ENCODE data around the gene LPAR3. TPM values are rescaled to one million over a fixed set of nuclear protein-coding genes. Genes with fewer than 3 reads are reported as not detected.

The LPAR3 gene
- total RNA-seq, 1 experiment from 2014 or later = 4.6 TPM

GRCh38 chr1:84797603-84798002 is 95.4 kb downstream of the LPAR3 start:
- Histone ChIP-seq H3K36me3 (no peaks in the 10 kb centered on the region), H3K4me1 (no peaks in the 10 kb centered on the region), H3K4me3 (no peak overlapping the region), H3K27ac (no peak overlapping the region), H3K9me3 (replicated peaks) (no peaks in the 10 kb centered on the region), H3K27me3 (no peaks in the 10 kb centered on the region)
- no peak for DNase-seq

GRCh38 chr1:84795966-84796600 is 96.9 kb downstream of the LPAR3 start:
- Histone ChIP-seq H3K36me3 (no peaks in the 10 kb centered on the region), H3K27ac (no peak overlapping the region), H3K9me3 (replicated peaks) (no peaks in the 10 kb centered on the region), H3K27me3 (no peaks in the 10 kb centered on the region), H3K4me3 (no peak overlapping the region), H3K4me1 (no peaks in the 10 kb centered on the region)
- DNase-seq = no peak

GRCh38 chr1:84795213-84795612 is 97.8 kb downstream of the LPAR3 start:
- no peaks in the 10 kb centered on the region for H3K36me3 ChIP-seq
- H3K4me3 ChIP-seq = no peak overlapping the region
- no peak overlapping the region for H3K27ac ChIP-seq
- no peaks in the 10 kb centered on the region for H3K4me1 ChIP-seq
- H3K27me3 ChIP-seq = no peaks in the 10 kb centered on the region
- DNase-seq = no peak
- H3K9me3 ChIP-seq (replicated peaks) = no peaks in the 10 kb centered on the region

- Histone ChIP-seq H3K9me3 (replicated peaks) (no peaks in the 10 kb centered on the region), H3K27ac (no peak overlapping the region)
Measured at GRCh38 chr1:84792421-84792820, 100.6 kb downstream of the LPAR3 start.

GRCh38 chr1:84789014-84789413 is 104.0 kb downstream of the LPAR3 start:
- no peaks in the 10 kb centered on the region for H3K9me3 ChIP-seq (replicated peaks)
- H3K36me3 ChIP-seq = no peaks in the 10 kb centered on the region
- H3K27me3 ChIP-seq = no peaks in the 10 kb centered on the region
- no peak overlapping the region for H3K27ac ChIP-seq
- H3K4me3 ChIP-seq = no peak overlapping the region
- no peak for DNase-seq
- no peaks in the 10 kb centered on the region for H3K4me1 ChIP-seq

More at GRCh38 chr1:84792421-84792820, 100.6 kb downstream of the LPAR3 start:
- Histone ChIP-seq H3K4me1 (no peaks in the 10 kb centered on the region), H3K36me3 (no peaks in the 10 kb centered on the region), H3K4me3 (no peak overlapping the region), H3K27me3 (no peaks in the 10 kb centered on the region)
- no peak for DNase-seq

- Histone ChIP-seq H3K36me3 (no peaks in the 10 kb centered on the region), H3K27ac (no peak overlapping the region), H3K4me3 (no peak overlapping the region), H3K4me1 (no peaks in the 10 kb centered on the region), H3K9me3 (replicated peaks) (no peaks in the 10 kb centered on the region), H3K27me3 (no peaks in the 10 kb centered on the region)
- DNase-seq = no peak
Measured at GRCh38 chr1:84785271-84786036, 107.6 kb downstream of the LPAR3 start.

- Histone ChIP-seq H3K4me3 (no peak overlapping the region), H3K9me3 (replicated peaks) (no peaks in the 10 kb centered on the region), H3K27ac (no peak overlapping the region), H3K36me3 (no peaks in the 10 kb centered on the region), H3K4me1 (no peaks in the 10 kb centered on the region), H3K27me3 (no peaks in the 10 kb centered on the region)
- DNase-seq = no peak
Measured at GRCh38 chr1:84782881-84783280, 110.1 kb downstream of the LPAR3 start.

- Histone ChIP-seq H3K4me3 (no peak overlapping the region), H3K9me3 (replicated peaks) (no peaks in the 10 kb centered on the region), H3K4me1 (no peaks in the 10 kb centered on the region), H3K27me3 (no peaks in the 10 kb centered on the region), H3K27ac (no peak overlapping the region), H3K36me3 (no peaks in the 10 kb centered on the region)
- DNase-seq = peak; percentile 38 to 54
Measured at GRCh38 chr1:84781946-84782771, 110.8 kb downstream of the LPAR3 start.

GRCh38 chr1:84780000-84780716 is 112.8 kb downstream of the LPAR3 start:
- no peaks in the 10 kb centered on the region for H3K9me3 ChIP-seq (replicated peaks)
- H3K27me3 ChIP-seq = no peaks in the 10 kb centered on the region
- DNase-seq = no peak
- H3K4me3 ChIP-seq = no peak overlapping the region
- no peaks in the 10 kb centered on the region for H3K36me3 ChIP-seq
- H3K4me1 ChIP-seq = no peaks in the 10 kb centered on the region
- H3K27ac ChIP-seq = no peak overlapping the region

GRCh38 chr1:84776639-84777038 is 116.4 kb downstream of the LPAR3 start:
- DNase-seq = no peak
- Histone ChIP-seq H3K4me1 (no peaks in the 10 kb centered on the region), H3K27ac (no peak overlapping the region), H3K4me3 (no peak overlapping the region), H3K36me3 (no peaks in the 10 kb centered on the region), H3K27me3 (no peaks in the 10 kb centered on the region), H3K9me3 (replicated peaks) (no peaks in the 10 kb centered on the region)

- no peak for DNase-seq
- no peaks in the 10 kb centered on the region for H3K36me3 ChIP-seq
- H3K9me3 ChIP-seq (replicated peaks) = no peaks in the 10 kb centered on the region
- H3K4me3 ChIP-seq = no peak overlapping the region
- H3K4me1 ChIP-seq = no peaks in the 10 kb centered on the region
- H3K27me3 ChIP-seq = no peaks in the 10 kb centered on the region
- no peak overlapping the region for H3K27ac ChIP-seq
Measured at GRCh38 chr1:84775535-84775920, 117.5 kb downstream of the LPAR3 start.

- DNase-seq = no peak
- Histone ChIP-seq H3K4me3 (no peak overlapping the region), H3K27ac (no peak overlapping the region), H3K4me1 (no peaks in the 10 kb centered on the region), H3K36me3 (no peaks in the 10 kb centered on the region), H3K27me3 (no peaks in the 10 kb centered on the region), H3K9me3 (replicated peaks) (no peaks in the 10 kb centered on the region)
Measured at GRCh38 chr1:84774669-84775534, 118.1 kb downstream of the LPAR3 start.

GRCh38 chr1:84773933-84774497 is 119.0 kb downstream of the LPAR3 start:
- no peaks in the 10 kb centered on the region for H3K9me3 ChIP-seq (replicated peaks)
- H3K4me1 ChIP-seq = no peaks in the 10 kb centered on the region
- H3K27me3 ChIP-seq = no peaks in the 10 kb centered on the region

GRCh38 chr1:84773195-84773594 is 119.8 kb downstream of the LPAR3 start:
- DNase-seq = no peak

More at GRCh38 chr1:84773933-84774497, 119.0 kb downstream of the LPAR3 start:
- Histone ChIP-seq H3K4me3 (no peak overlapping the region), H3K36me3 (no peaks in the 10 kb centered on the region), H3K27ac (no peak overlapping the region)
- DNase-seq = no peak

More at GRCh38 chr1:84773195-84773594, 119.8 kb downstream of the LPAR3 start:
- H3K27me3 ChIP-seq = no peaks in the 10 kb centered on the region
- no peaks in the 10 kb centered on the region for H3K36me3 ChIP-seq
- H3K9me3 ChIP-seq (replicated peaks) = no peaks in the 10 kb centered on the region
- H3K4me3 ChIP-seq = no peak overlapping the region
- H3K27ac ChIP-seq = no peak overlapping the region
- no peaks in the 10 kb centered on the region for H3K4me1 ChIP-seq

All from SJCRH30 (cell line).